ENCODE results near the gene FKBP4.
"Not testable (repeated sequence)": the region's sequence is repeated elsewhere in the genome, so short reads cannot be mapped to it uniquely, and the experiment has no call there.

The FKBP4 gene

GRCh38 chr12:2765608-2766007, 29.2 kb upstream of the FKBP4 start:
- no peak for TF ChIP-seq CTCF (IDR thresholded peaks at IDR 0.05; ENCODE audit: low read depth, low read length)
- DNase-seq (ENCODE audit: low read depth in 2 of 2) = no peak
- H3K4me3 ChIP-seq (replicated peaks in 1 of 2; ENCODE audit: low read depth in 2 of 2, low read length in 2 of 2) = no peak overlapping the region

DNA sequence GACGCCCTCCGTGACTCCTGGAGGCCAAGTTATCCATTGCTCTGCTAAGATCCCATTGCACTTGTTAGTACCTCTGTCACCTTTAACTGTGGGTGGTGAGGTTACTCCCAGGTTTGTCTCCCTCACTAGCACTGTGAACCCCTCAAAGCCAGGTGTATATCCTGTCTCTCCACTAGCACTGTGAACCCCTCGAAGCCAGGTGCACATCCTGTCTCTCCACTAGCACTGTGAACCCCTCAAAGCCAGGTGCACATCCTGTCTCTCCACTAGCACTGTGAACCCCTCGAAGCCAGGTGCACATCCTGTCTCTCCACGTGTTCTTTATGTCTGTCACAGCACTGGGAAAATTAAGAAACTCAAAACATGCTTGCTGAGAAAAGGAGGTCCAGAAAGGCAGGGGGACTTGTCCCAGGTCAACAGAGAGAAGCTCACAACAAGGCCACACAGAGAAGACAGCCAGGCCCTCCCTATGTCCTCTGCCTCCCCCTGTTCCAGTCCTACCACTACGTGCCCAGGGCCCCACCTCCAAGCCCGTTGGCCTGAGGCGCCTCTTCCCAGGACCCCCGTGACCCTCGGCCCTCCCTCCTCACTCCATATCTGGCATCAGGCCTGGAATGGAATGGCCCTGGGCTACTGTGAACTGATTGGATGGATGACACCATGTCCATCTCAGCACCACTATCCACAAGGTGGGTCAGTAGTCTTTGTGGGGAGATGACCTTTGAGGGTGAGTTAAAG, 26.4 kb upstream of the FKBP4 start:
- no peak for TF ChIP-seq CTCF (IDR thresholded peaks at IDR 0.05; ENCODE audit: low read depth, low read length)
- DNase-seq (ENCODE audit: low read depth in 2 of 2) = no peak
- H3K4me3 ChIP-seq (replicated peaks in 1 of 2; ENCODE audit: low read depth in 2 of 2, low read length in 2 of 2) = no peak overlapping the region

GRCh38 chr12:2769866-2770533, 24.8 kb upstream of the FKBP4 start:
- DNase-seq (ENCODE audit: low read depth in 2 of 2) = no peak
- H3K4me3 ChIP-seq (replicated peaks in 1 of 2; ENCODE audit: low read depth in 2 of 2, low read length in 2 of 2) = no peak overlapping the region
- TF ChIP-seq CTCF (IDR thresholded peaks at IDR 0.05; ENCODE audit: low read depth, low read length) = no peak

- DNase-seq (ENCODE audit: low read depth in 2 of 2); H3K4me3 ChIP-seq (replicated peaks in 1 of 2; ENCODE audit: low read depth in 2 of 2, low read length in 2 of 2): not testable (repeated sequence)
These were observed 24.2 kb upstream of the FKBP4 start for GRCh38 chr12:2770544-2770943.

DNA sequence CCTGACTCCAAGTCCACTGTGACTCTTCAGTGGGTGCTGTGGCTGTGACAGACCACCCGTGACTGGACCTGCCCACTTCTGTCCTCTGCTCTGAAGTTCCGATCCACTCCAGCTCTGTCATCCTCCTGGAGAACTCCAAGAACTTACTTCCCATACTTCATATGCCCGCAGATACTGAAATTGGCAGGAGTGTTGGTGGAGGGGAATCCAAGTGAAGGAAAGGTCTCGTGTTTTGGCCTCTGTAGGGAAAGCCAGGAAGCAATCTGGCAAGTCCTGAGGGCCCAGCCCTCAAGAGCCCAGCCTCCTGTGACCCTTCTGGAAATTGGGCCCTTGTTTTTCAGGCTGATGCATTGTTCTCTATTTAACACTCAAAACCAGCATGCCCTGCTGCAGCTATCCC, 22.4 kb upstream of the FKBP4 start:
- H3K4me3 ChIP-seq (replicated peaks in 1 of 2; ENCODE audit: low read depth in 2 of 2, low read length in 2 of 2) = no peak overlapping the region
- DNase-seq (ENCODE audit: low read depth in 2 of 2) = no peak
- TF ChIP-seq CTCF (IDR thresholded peaks at IDR 0.05; ENCODE audit: low read depth, low read length) = no peak

DNA sequence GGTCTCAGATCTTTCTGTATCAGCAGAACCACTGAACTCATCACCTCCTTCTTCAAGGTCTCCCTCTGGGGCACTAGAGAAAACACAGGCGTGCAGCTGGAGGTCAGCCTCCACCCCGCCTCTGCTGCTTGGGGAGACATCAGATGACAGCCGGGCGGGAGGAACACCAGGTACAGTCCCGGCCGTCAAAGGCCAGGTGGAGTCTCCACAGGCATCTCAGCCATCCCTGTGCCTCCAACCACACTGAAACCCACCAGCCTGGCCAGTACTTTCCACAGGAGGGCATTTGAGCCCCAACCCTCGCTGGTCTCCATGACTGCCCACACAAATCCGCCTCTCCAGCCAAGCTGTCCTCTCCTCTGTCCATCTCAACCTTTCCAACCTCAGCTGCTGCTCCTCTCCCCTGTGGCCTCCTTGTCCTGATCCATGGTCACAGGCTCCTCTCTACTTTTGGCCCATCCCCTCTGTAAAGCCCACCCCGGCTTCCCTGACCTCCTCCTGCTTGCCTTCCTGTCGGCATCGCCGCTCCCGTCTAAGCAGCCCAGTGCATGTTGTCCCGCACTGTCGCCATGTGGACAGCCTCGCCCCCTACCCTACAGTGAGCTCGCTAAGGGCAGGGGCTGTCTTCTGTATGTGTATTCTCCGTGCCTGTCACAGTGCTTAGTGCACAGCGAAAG, 21.4 kb upstream of the FKBP4 start:
- no peak for TF ChIP-seq CTCF (IDR thresholded peaks at IDR 0.05; ENCODE audit: low read depth, low read length)
- H3K4me3 ChIP-seq (replicated peaks in 1 of 2; ENCODE audit: low read depth in 2 of 2, low read length in 2 of 2) = no peak overlapping the region
- DNase-seq (ENCODE audit: low read depth in 2 of 2) = no peak

DNA sequence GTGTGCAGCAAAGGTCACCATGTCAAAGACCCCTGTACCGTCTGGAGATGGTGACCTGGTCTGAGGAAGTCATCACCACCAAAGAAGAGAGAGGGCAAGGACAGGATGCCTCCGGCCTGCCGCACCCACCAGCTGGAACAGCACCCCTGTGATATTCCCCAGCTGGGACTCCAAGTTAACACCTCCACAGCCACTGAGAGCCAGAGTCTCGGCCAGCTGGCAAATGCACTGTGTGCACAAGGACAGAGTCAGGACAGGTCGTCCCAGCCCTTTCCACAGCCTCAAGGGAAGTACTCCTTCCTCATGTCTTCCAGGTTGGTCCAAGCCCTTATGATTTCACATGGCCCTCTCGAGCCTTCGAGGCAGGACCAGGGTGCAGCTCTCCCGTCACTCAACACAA, 19.3 kb upstream of the FKBP4 start:
- DNase-seq (ENCODE audit: low read depth in 2 of 2) = no peak
- no peak overlapping the region for H3K4me3 ChIP-seq (replicated peaks in 1 of 2; ENCODE audit: low read depth in 2 of 2, low read length in 2 of 2)
- TF ChIP-seq CTCF (IDR thresholded peaks at IDR 0.05; ENCODE audit: low read depth, low read length) = no peak
